ENCODE data around the gene BCL2L2. TPM values are rescaled to one million over a fixed set of nuclear protein-coding genes. Genes with fewer than 3 reads are reported as not detected.
A peak's percentile ranks its signal among the peaks of the same experiment; 100 is the strongest.

BCL2L2 gene
- total and polyA plus RNA-seq, 9 donors = 17.0 to 38.7 (median 31.7) TPM

DNA sequence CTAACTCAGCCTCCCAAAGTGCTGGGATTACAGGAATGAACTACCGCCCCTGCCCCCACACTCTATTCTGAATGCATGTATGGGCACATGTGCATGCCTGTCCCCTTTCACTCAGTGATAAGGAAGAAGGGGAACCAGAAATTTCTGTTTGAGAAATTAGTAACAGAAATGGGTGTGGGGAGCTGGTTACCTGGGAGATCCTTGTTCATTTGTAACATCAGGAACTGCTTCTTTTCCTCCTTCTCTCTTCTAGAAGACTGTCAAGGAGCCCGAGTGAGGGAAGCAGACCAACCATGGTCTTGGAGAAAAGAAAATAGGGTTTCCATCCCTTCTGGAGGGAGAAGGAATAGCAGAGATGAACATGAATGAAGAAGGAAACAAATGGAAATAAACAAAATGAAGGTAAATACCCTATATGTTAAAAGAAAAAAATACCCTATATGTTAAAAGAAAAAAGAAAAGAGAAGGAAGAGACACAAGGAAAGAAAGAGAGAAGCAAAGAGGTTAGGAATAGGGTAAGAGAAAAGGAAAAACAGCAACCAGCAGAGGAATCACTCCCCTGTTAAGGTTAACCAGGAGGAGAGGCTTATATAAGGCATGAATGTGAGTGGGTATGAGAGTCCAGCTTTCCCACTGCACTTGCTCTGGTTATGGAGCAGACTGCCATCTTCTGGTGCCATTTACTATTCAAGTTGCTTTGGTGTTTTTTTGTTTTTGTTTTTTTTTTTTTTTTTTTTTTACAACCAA lies 7.2 kb upstream of the BCL2L2 start:
- no peak overlapping the region for H3K4me3 ChIP-seq
- 82 to 95% (median 89%) methylated on average over 2 of the region's 2 CpGs for WGBS, 3 donors
- intact Hi-C loops (cut with DNase I) = loop anchor here in 1 of 4 donors (10.0 kb wide), 1 partner anchor 175 kb away; no protein-coding TSS in a partner anchor
- peak in 1 of 5 donors; percentile 17 for DNase-seq
- no peak overlapping the region for H3K27ac ChIP-seq
- TF ChIP-seq, protein P1, sequence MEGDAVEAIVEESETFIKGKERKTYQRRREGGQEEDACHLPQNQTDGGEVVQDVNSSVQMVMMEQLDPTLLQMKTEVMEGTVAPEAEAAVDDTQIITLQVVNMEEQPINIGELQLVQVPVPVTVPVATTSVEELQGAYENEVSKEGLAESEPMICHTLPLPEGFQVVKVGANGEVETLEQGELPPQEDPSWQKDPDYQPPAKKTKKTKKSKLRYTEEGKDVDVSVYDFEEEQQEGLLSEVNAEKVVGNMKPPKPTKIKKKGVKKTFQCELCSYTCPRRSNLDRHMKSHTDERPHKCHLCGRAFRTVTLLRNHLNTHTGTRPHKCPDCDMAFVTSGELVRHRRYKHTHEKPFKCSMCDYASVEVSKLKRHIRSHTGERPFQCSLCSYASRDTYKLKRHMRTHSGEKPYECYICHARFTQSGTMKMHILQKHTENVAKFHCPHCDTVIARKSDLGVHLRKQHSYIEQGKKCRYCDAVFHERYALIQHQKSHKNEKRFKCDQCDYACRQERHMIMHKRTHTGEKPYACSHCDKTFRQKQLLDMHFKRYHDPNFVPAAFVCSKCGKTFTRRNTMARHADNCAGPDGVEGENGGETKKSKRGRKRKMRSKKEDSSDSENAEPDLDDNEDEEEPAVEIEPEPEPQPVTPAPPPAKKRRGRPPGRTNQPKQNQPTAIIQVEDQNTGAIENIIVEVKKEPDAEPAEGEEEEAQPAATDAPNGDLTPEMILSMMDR (IDR thresholded peaks at IDR 0.05) = no peak
- TF ChIP-seq EP300 (IDR thresholded peaks at IDR 0.05) (no peak), POLR2A (IDR thresholded peaks at IDR 0.05) (no peak)
- H3K4me1 ChIP-seq (ENCODE audit: insufficient read depth) = no peaks in the 10 kb centered on the region
- H3K36me3 ChIP-seq = no peaks in the 10 kb centered on the region
- no peaks in the 10 kb centered on the region for H3K9me3 ChIP-seq
- H3K27me3 ChIP-seq = no peaks in the 10 kb centered on the region

GRCh38 chr14:23299986-23300686 lies 6.5 kb upstream of the BCL2L2 start:
- no peaks in the 10 kb centered on the region for H3K9me3 ChIP-seq
- TF ChIP-seq POLR2A (IDR thresholded peaks at IDR 0.05) = no peak
- TF ChIP-seq, protein P1 (IDR thresholded peaks at IDR 0.05) = no peak
- no peak for TF ChIP-seq EP300 (IDR thresholded peaks at IDR 0.05)
- no peaks in the 10 kb centered on the region for H3K4me1 ChIP-seq (ENCODE audit: insufficient read depth)
- H3K27ac ChIP-seq = peak overlapping the region; percentile 92 to 94
- intact Hi-C loops (cut with DNase I) = loop anchor here in 2 of 4 donors (5.0 to 10.0 kb wide), 2 partner anchors 175 to 293 kb away; no protein-coding TSS in a partner anchor
- peak overlapping the region; percentile 63 for H3K4me3 ChIP-seq
- DNase-seq = peak in 1 of 5 donors; percentile 54
- no peaks in the 10 kb centered on the region for H3K27me3 ChIP-seq
- WGBS, 3 donors = 75 to 80% (median 78%) methylated on average over 10 of the region's 10 CpGs
- H3K36me3 ChIP-seq = no peaks in the 10 kb centered on the region

DNA sequence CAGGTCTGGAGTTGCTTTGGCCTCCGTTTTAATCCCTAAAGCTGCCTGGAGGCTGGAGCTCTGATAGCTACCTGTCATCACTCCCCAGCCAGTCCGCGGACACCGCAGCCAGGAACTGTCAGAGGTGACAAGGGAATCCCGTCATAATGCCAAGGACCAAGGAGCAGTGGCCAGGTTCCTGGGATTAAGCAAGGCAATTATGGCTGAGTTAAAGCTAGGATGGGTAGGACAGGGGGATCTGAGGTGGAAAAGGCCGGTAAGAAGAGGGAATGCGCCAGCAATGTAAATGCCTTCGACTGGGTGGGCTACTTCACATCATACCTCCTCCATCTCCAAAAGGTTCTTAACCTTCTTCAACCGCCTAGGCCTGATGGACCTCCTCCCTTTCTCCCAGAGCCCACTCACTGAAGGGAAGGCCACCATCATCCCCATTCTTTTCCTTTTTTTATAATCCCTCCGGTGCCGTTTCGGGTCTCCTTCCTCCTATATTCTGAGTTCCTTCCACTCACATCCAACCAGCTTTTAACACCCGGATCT lies 5.9 kb upstream of the BCL2L2 start:
- no peaks in the 10 kb centered on the region for H3K4me1 ChIP-seq (ENCODE audit: insufficient read depth)
- no peaks in the 10 kb centered on the region for H3K27me3 ChIP-seq
- peak overlapping the region; percentile 63 for H3K4me3 ChIP-seq
- 2 to 5% (median 3%) methylated on average over 13 of the region's 13 CpGs for WGBS, 3 donors
- no peaks in the 10 kb centered on the region for H3K36me3 ChIP-seq
- H3K9me3 ChIP-seq = no peaks in the 10 kb centered on the region
- peak overlapping the region; percentile 92 to 94 for H3K27ac ChIP-seq
- DNase-seq = peak in 4 of 5 donors; percentile 48 to 63 (median 59)
- TF ChIP-seq EP300 (IDR thresholded peaks at IDR 0.05) = no peak
- no peak for TF ChIP-seq POLR2A (IDR thresholded peaks at IDR 0.05)
- TF ChIP-seq, protein P1 (IDR thresholded peaks at IDR 0.05) = no peak
- intact Hi-C loops (cut with DNase I) = loop anchor here in 1 of 4 donors (5.0 kb wide), 1 partner anchor 293 kb away; no protein-coding TSS in a partner anchor

DNA sequence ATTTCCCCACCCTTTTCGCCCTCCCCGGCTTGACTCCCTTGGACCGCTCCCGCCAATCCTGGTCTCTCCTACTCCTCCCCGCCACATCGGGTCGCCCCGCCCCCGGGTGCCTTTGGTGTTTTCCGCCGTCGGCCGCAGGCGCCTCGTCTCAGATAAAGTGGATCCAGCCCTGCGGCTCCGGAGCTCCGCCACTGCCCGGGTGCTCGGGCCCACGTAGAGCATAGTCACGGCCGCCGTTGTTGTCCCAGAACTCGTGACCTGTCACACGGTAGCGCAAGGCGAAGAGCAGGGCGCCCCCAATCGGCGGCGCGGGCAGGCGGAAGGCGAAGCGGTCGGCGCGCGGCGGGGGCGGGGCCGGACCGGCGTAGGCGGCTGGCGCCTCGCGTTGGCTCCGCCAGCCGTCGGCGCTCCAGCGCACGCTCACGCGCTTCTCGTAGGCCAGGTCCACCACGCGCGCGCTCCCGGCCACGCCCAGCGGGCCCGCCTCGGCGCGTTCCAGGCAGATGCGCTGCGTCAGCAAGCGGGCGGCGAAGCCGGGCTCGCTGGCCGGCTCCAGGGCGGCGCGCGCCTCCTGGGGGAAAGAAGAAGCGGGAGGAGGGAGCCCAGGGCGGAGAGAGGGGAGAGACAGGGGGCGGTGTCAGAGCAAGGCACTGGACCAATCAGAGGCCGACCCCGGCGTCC lies 5.2 kb upstream of the BCL2L2 start:
- Histone ChIP-seq H3K27ac (peak overlapping the region; percentile 92 to 94), H3K4me1 (ENCODE audit: insufficient read depth) (no peaks in the 10 kb centered on the region), H3K9me3 (no peaks in the 10 kb centered on the region), H3K4me3 (peak overlapping the region; percentile 63), H3K27me3 (no peaks in the 10 kb centered on the region), H3K36me3 (no peaks in the 10 kb centered on the region)
- TF ChIP-seq POLR2A (IDR thresholded peaks at IDR 0.05) (peak; percentile 67), EP300 (IDR thresholded peaks at IDR 0.05) (peak; percentile 41)
- TF ChIP-seq, protein P1 (IDR thresholded peaks at IDR 0.05) = peak; percentile 51 to 99 (median 99)
- WGBS, 3 donors = 0 to 1% (median 1%) methylated on average over 45 to 87 of the region's 87 CpGs
- intact Hi-C loops (cut with DNase I) = loop anchor here in 1 of 4 donors (5.0 kb wide), 1 partner anchor 294 kb away; no protein-coding TSS in a partner anchor
- DNase-seq = peak; percentile 98 to 99 (median 98)
